Esophagus squamous epithelium (tissue), 4 donors: ENCODE results near the gene PRR5.

Experiments used
- POLR2A ChIP-seq, 4 donors: fragments of 450-650 bp; IDR thresholded peaks; one replicate each; pipeline ENCODE4 v1.6.1; 2017; ENCODE audit warnings: antibody characterized with exemption in 4 of 4, mild to moderate bottlenecking in 4 of 4, moderate library complexity in 3 of 4
- TF ChIP-seq, protein P1 (sequence below), 6 experiments: fragments of 450-650 bp in 4 of 6; fragments of 200-600 bp in 2 of 6; sonication (generic) in 2 of 6; IDR thresholded peaks; one replicate each; pipeline ENCODE4 v1.5.1; 2016 to 2019; ENCODE audit warnings: antibody characterized with exemption in 6 of 6, mild to moderate bottlenecking in 4 of 6, moderate library complexity in 4 of 6

DNA sequence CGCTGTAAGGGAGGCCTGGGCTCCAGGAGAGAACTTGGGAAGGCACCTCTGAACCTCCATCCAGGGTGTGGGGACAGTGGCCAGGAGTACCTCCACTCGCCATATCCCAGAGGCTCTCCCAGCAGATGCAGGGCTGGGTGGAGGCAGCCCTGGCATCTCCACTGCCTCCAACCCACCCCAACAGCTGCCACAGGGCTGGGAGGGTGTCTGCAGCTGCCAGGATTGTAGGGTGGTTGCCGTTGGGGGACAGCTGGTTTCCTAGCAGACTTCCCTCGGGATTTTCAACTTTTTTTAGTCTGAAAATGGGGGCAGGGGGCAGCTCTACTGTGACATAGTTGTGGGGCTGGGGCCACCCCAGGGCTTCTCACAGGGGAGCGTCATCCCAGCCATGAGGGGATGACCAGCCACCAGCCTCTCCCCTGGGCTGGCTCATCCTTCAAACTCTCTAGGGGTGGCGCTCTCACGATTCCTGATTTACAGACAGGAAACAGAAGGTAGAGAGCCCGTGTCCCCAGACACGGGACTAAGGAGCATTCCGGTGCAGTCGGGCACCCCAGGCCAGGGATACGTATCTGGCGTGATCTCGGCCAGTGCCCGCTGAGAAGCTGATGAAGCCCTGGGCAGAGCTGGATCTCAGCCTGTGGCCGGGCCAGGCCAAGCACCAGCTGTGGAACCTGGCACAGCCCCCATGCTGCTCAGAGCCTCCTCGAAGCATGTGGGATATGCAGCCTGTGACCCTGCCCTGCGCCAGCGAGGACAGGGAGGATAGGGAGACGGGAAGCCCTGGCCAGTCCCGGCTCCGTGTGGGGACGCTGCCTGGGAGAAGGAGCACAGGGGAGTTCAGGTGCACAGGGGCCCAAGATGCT lies 9.9 kb downstream of the PRR5 start:
- no peak for TF ChIP-seq POLR2A (IDR thresholded peaks at IDR 0.05)
- TF ChIP-seq, protein P1, sequence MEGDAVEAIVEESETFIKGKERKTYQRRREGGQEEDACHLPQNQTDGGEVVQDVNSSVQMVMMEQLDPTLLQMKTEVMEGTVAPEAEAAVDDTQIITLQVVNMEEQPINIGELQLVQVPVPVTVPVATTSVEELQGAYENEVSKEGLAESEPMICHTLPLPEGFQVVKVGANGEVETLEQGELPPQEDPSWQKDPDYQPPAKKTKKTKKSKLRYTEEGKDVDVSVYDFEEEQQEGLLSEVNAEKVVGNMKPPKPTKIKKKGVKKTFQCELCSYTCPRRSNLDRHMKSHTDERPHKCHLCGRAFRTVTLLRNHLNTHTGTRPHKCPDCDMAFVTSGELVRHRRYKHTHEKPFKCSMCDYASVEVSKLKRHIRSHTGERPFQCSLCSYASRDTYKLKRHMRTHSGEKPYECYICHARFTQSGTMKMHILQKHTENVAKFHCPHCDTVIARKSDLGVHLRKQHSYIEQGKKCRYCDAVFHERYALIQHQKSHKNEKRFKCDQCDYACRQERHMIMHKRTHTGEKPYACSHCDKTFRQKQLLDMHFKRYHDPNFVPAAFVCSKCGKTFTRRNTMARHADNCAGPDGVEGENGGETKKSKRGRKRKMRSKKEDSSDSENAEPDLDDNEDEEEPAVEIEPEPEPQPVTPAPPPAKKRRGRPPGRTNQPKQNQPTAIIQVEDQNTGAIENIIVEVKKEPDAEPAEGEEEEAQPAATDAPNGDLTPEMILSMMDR (IDR thresholded peaks at IDR 0.05), result no peak
